GM06990 (cell line): ENCODE data around the gene GPR160.

ENCODE experiments used
- DNase-seq: peaks from one replicate; pipeline ENCODE4 v3.0.0-alpha.2; 2011; ENCODE audit not compliant: insufficient read length; ENCODE audit errors: extremely low read depth
- H3K27me3 ChIP-seq: replicated peaks from 2 replicates; pipeline ENCODE4 v1.6.0; 2011; ENCODE audit warnings: low read length; ENCODE audit not compliant: control insufficient read depth, insufficient read depth
- H3K36me3 ChIP-seq: 2 replicates; pipeline ENCODE4 v1.5.1; 2011; ENCODE audit warnings: low read length; ENCODE audit not compliant: control insufficient read depth, insufficient read depth
- H3K4me3 ChIP-seq: replicated peaks from 2 replicates; pipeline ENCODE4 v1.5.1; 2011; ENCODE audit warnings: low read depth, mild to moderate bottlenecking, control low read depth, low read length
- CTCF ChIP-seq: IDR thresholded peaks from 2 replicates; pipeline ENCODE4 v1.5.1; 2011; ENCODE audit warnings: low read length, control low read depth, mild to moderate bottlenecking, inconsistent platforms; ENCODE audit not compliant: insufficient read depth, poor library complexity, severe bottlenecking

The GPR160 gene

GRCh38 chr3:170080605-170081004 is 42.8 kb downstream of the GPR160 start:
- H3K27me3 ChIP-seq = no peaks in the 10 kb centered on the region
- H3K36me3 ChIP-seq = peaks cover 1% of the 10 kb centered on the region
- no peak for DNase-seq
- H3K4me3 ChIP-seq = no peak overlapping the region
- TF ChIP-seq CTCF = no peak

- no peak for TF ChIP-seq CTCF
- Histone ChIP-seq H3K36me3 (peaks cover 1% of the 10 kb centered on the region), H3K27me3 (no peaks in the 10 kb centered on the region), H3K4me3 (no peak overlapping the region)
- no peak for DNase-seq
These were observed 43.4 kb downstream of the GPR160 start for GRCh38 chr3:170081079-170081741.

GRCh38 chr3:170083343-170083742 is 45.5 kb downstream of the GPR160 start:
- Histone ChIP-seq H3K4me3 (no peak overlapping the region), H3K27me3 (no peaks in the 10 kb centered on the region), H3K36me3 (peaks cover 1% of the 10 kb centered on the region)
- DNase-seq = no peak
- no peak for TF ChIP-seq CTCF

GRCh38 chr3:170085396-170085795 is 47.6 kb downstream of the GPR160 start:
- peaks cover 1% of the 10 kb centered on the region for H3K36me3 ChIP-seq
- no peak for TF ChIP-seq CTCF

GRCh38 chr3:170089862-170090600 is 52.2 kb downstream of the GPR160 start:
- Histone ChIP-seq H3K36me3 (peaks cover 3% of the 10 kb centered on the region), H3K4me3 (no peak overlapping the region), H3K27me3 (no peaks in the 10 kb centered on the region)
- TF ChIP-seq CTCF = no peak
- no peak for DNase-seq

More at GRCh38 chr3:170085396-170085795, 47.6 kb downstream of the GPR160 start:
- DNase-seq = no peak
- H3K4me3 ChIP-seq = no peak overlapping the region
- no peaks in the 10 kb centered on the region for H3K27me3 ChIP-seq
